Fibroblast of lung (primary cell): Measurements from ENCODE around the gene ADGRL2. TPM values are rescaled to one million over a fixed set of nuclear protein-coding genes. Genes with fewer than 3 reads are reported as not detected.

ENCODE experiments used
- DNase-seq, 2 donors: peaks; one replicate each; pipeline versions ENCODE4 v3.0.0 to v3.0.0-alpha.2; 2010; ENCODE audit warnings: low read depth in 2 of 2
- H2AFZ ChIP-seq: 2 replicates; pipeline ENCODE4 v1.5.1; 2012; ENCODE audit warnings: low read length, control low read depth, inconsistent platforms
- H3K27ac ChIP-seq: 2 replicates; pipeline ENCODE4 v1.5.1; 2011; ENCODE audit warnings: low read length, control low read depth; ENCODE audit not compliant: insufficient read depth
- H3K27me3 ChIP-seq: 2 replicates; pipeline ENCODE4 v1.5.1; 2011; ENCODE audit warnings: mild to moderate bottlenecking, low read length; ENCODE audit not compliant: control insufficient read depth, insufficient read depth
- H3K36me3 ChIP-seq: 2 replicates; pipeline ENCODE4 v1.5.1; 2011; ENCODE audit warnings: low read length; ENCODE audit not compliant: control insufficient read depth, insufficient read depth
- H3K4me1 ChIP-seq: 2 replicates; pipeline ENCODE4 v1.5.1; 2011; ENCODE audit warnings: low read length; ENCODE audit not compliant: control insufficient read depth, insufficient read depth; ENCODE audit errors: extremely low read depth
- H3K4me2 ChIP-seq: 2 replicates; pipeline ENCODE4 v1.5.1; 2011; ENCODE audit warnings: low read length, control low read depth; ENCODE audit not compliant: insufficient read depth; ENCODE audit errors: extremely low read depth
- H3K4me3 ChIP-seq, 4 experiments: fragments of 200-600 bp in 1 of 4; sonication (generic) in 1 of 4; replicated peaks in 1 of 4; 2 replicates each; pipeline ENCODE4 v1.5.1; 2011 to 2016; ENCODE audit warnings: low read length in 4 of 4, low read depth in 3 of 4, mild to moderate bottlenecking in 3 of 4, control low read depth in 2 of 4, inconsistent platforms in 1 of 4, mixed read lengths in 1 of 4; ENCODE audit not compliant: insufficient read depth in 1 of 4; ENCODE audit errors: control extremely low read depth in 1 of 4
- H3K79me2 ChIP-seq: 2 replicates; pipeline ENCODE4 v1.5.1; 2012; ENCODE audit warnings: mild to moderate bottlenecking, low read length, inconsistent platforms; ENCODE audit not compliant: control insufficient read depth, insufficient read depth
- H3K9ac ChIP-seq: 2 replicates; pipeline ENCODE4 v1.5.1; 2011; ENCODE audit warnings: mild to moderate bottlenecking, low read length, control low read depth; ENCODE audit not compliant: insufficient read depth
- H3K9me3 ChIP-seq: 2 replicates; pipeline ENCODE4 v1.5.1; 2012; ENCODE audit warnings: low read depth, low read length; ENCODE audit not compliant: control insufficient read depth, insufficient read depth
- H4K20me1 ChIP-seq: 2 replicates; pipeline ENCODE4 v1.5.1; 2011; ENCODE audit warnings: low read length; ENCODE audit not compliant: control insufficient read depth, insufficient read depth; ENCODE audit errors: extremely low read depth
- EZH2 ChIP-seq: IDR thresholded peaks from 2 replicates; pipeline ENCODE4 v1.5.1; 2012; ENCODE audit warnings: low read length, control low read depth, mild to moderate bottlenecking; ENCODE audit errors: missing control alignments
- polyA plus RNA-seq, 2 donors: library from polyadenylated mRNA; depleted of rRNA in 1 of 2; stranded (reverse) in 1 of 2; unstranded in 1 of 2; fragments of >200 nt; gene quantifications; 2 replicates each; pipeline ENCODE4 v1.2.1, GENCODE V29; 2011 to 2012; ENCODE audit warnings: missing spikeins in 1 of 2
- total RNA-seq: library from RNA; depleted of rRNA; stranded (reverse); fragments of >200 nt; gene quantifications from 2 replicates; pipeline ENCODE4 v1.2.1, GENCODE V29; 2014
- TF ChIP-seq, protein P1 (sequence below), 2 donors: IDR thresholded peaks in 1 of 2; conservative IDR thresholded peaks in 1 of 2; 1 replicate in 1 of 2; 2 replicates in 1 of 2; pipeline ENCODE4 v1.5.1; 2011 to 2012; ENCODE audit warnings: low read length in 2 of 2, control low read depth in 1 of 2, inconsistent platforms in 1 of 2, low read depth in 1 of 2, mild to moderate bottlenecking in 1 of 2

Gene ADGRL2
- total and polyA plus RNA-seq, 2 donors (not counting 1 experiment from before 2014, with no cell fraction given) = 74.1 to 196 TPM

DNA sequence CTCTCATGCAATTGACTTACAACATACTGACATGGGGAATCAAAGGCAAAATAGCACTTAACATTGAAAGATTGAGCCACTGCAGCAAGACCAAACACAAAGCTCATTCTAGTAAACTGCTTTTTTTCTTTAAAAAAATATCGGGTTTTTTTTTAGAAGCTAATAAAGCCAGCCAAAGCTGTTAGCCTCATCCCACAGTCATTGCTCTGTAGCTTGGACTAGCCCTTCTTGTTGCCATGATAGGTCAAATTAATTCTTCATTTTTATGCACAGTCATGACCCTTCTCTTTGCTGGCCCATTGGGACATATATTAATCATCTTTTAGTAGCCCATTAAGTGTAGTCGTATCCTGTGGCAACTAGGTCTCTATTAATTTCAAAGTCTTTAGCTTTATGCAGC is 231.3 kb downstream of the ADGRL2 start:
- no peak for DNase-seq
- no peaks in the 10 kb centered on the region for H3K27me3 ChIP-seq
- no peaks in the 10 kb centered on the region for H3K36me3 ChIP-seq
- no peaks in the 10 kb centered on the region for H4K20me1 ChIP-seq
- H3K4me1 ChIP-seq = no peaks in the 10 kb centered on the region
- TF ChIP-seq, protein P1, sequence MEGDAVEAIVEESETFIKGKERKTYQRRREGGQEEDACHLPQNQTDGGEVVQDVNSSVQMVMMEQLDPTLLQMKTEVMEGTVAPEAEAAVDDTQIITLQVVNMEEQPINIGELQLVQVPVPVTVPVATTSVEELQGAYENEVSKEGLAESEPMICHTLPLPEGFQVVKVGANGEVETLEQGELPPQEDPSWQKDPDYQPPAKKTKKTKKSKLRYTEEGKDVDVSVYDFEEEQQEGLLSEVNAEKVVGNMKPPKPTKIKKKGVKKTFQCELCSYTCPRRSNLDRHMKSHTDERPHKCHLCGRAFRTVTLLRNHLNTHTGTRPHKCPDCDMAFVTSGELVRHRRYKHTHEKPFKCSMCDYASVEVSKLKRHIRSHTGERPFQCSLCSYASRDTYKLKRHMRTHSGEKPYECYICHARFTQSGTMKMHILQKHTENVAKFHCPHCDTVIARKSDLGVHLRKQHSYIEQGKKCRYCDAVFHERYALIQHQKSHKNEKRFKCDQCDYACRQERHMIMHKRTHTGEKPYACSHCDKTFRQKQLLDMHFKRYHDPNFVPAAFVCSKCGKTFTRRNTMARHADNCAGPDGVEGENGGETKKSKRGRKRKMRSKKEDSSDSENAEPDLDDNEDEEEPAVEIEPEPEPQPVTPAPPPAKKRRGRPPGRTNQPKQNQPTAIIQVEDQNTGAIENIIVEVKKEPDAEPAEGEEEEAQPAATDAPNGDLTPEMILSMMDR (conservative IDR thresholded peaks at IDR 0.05 in 1 of 2, IDR thresholded peaks at IDR 0.05 in 1 of 2; ENCODE audit: low read depth in 1 of 2, low read length in 2 of 2) = no peak
- no peak for TF ChIP-seq EZH2
- H3K9me3 ChIP-seq = no peaks in the 10 kb centered on the region
- no peak overlapping the region for H2AFZ ChIP-seq
- no peak overlapping the region for H3K4me3 ChIP-seq
- H3K4me2 ChIP-seq = no peak overlapping the region
- no peak overlapping the region for H3K27ac ChIP-seq
- H3K79me2 ChIP-seq = no peaks in the 10 kb centered on the region
- H3K9ac ChIP-seq = no peak overlapping the region

DNA sequence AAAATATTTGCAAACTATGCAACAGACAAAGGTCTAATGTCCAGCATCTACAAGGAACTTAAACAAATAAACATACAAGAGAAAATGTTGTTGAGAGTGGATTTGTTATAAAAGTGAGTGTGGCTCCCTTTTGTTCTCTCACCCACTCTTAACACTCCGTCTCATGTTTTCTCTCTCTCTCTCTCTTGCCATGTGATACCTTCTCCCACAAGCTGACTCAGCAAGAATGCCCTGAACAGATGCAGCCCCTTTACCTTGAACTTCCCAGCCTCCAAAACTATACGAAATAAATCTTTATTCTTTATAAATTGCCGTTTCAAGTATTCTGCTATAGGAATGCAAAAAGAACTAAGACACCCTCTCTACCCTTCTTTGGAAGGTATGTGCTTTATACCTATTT is 234.1 kb downstream of the ADGRL2 start:
- Histone ChIP-seq H3K4me2 (no peak overlapping the region), H3K4me1 (no peaks in the 10 kb centered on the region), H4K20me1 (no peaks in the 10 kb centered on the region), H3K79me2 (no peaks in the 10 kb centered on the region), H3K9me3 (no peaks in the 10 kb centered on the region), H3K27ac (no peak overlapping the region), H3K27me3 (no peaks in the 10 kb centered on the region), H2AFZ (no peak overlapping the region), H3K36me3 (no peaks in the 10 kb centered on the region), H3K4me3 (no peak overlapping the region), H3K9ac (no peak overlapping the region)
- no peak for DNase-seq
- TF ChIP-seq, protein P1 (conservative IDR thresholded peaks at IDR 0.05 in 1 of 2, IDR thresholded peaks at IDR 0.05 in 1 of 2; ENCODE audit: low read depth in 1 of 2, low read length in 2 of 2) = no peak
- no peak for TF ChIP-seq EZH2
